NB4 (cell line): ENCODE results near the gene GMIP.

Experiments used
- CTCF ChIP-seq: IDR thresholded peaks from one replicate; pipeline ENCODE4 v1.5.1; 2012; ENCODE audit warnings: low read depth, low read length
- MAX ChIP-seq: IDR thresholded peaks from 2 replicates; pipeline ENCODE4 v1.6.1; 2011; ENCODE audit warnings: low read depth, low read length
- POLR2A ChIP-seq: IDR thresholded peaks from 2 replicates; pipeline ENCODE4 v1.6.1; 2011; ENCODE audit warnings: mild to moderate bottlenecking; ENCODE audit not compliant: insufficient read length; ENCODE audit errors: extremely low read depth

GRCh38 chr19:19624032-19624570, 19.4 kb downstream of the GMIP start:
- TF ChIP-seq MAX: no peak
- no peak for TF ChIP-seq CTCF
- no peak for TF ChIP-seq POLR2A
